Lower leg skin (tissue), 4 donors: ENCODE data around the gene ZNF710. TPM values are rescaled to one million over a fixed set of nuclear protein-coding genes. Genes with fewer than 3 reads are reported as not detected.

Experiments used
- DNase-seq, 2 donors: peaks; one replicate each; pipeline ENCODE4 v3.0.0-alpha.2; 2019; ENCODE audit warnings: low spot score in 2 of 2
- H3K4me3 ChIP-seq: fragments of 200-600 bp; sonication (generic); 2 replicates; pipeline ENCODE4 v1.5.1; 2017; ENCODE audit warnings: mild to moderate bottlenecking, low read depth; ENCODE audit not compliant: poor library complexity, severe bottlenecking
- CTCF ChIP-seq, 3 donors: fragments of 450-650 bp; IDR thresholded peaks; one replicate each; pipeline ENCODE4 v1.5.1; 2016; ENCODE audit warnings: antibody characterized with exemption in 3 of 3, mild to moderate bottlenecking in 3 of 3, moderate library complexity in 2 of 3
- POLR2A ChIP-seq, 2 donors: fragments of 450-650 bp; IDR thresholded peaks; one replicate each; pipeline ENCODE4 v1.6.1; 2016 to 2017; ENCODE audit warnings: antibody characterized with exemption in 2 of 2, mild to moderate bottlenecking in 1 of 2, moderate library complexity in 1 of 2
- WGBS, 2 donors: methylation state at CpG; one replicate each; pipeline ENCODE4 v1.1.5; 2018; 5-methylcytosine and 5-hydroxymethylcytosine counted together
- intact Hi-C: fragments of 100-400 bp; cut with DNase I; formaldehyde crosslinking; loops from one replicate; pipeline ENCODE4 v1.15.0; 2023; ENCODE audit warnings: low total_unique reads
- total RNA-seq, 4 donors: library from RNA; depleted of rRNA; stranded (reverse); fragments of >200 nt; gene quantifications; one replicate each; pipeline ENCODE4 v1.1.0, GENCODE V29; 2016

ZNF710 gene
- total RNA-seq, 4 donors from 2014 or later: 27.2 to 34.3 (median 32.4) TPM

GRCh38 chr15:90075420-90076289, 74.5 kb downstream of the ZNF710 start:
- no peak for TF ChIP-seq CTCF (IDR thresholded peaks at IDR 0.05)
- TF ChIP-seq POLR2A (IDR thresholded peaks at IDR 0.05): no peak
- intact Hi-C loops: no loop called here
- H3K4me3 ChIP-seq: no peak overlapping the region
- peak in 1 of 2 donors; percentile 53 for DNase-seq
- WGBS, 2 donors: 43 to 57% methylated on average over 13 of the region's 13 CpGs

- WGBS, 2 donors: 86 to 94% methylated on average over 6 of the region's 6 CpGs
- TF ChIP-seq POLR2A (IDR thresholded peaks at IDR 0.05) (no peak), CTCF (IDR thresholded peaks at IDR 0.05) (no peak)
- DNase-seq: no peak
- H3K4me3 ChIP-seq: no peak overlapping the region
- intact Hi-C loops: no loop called here
Observed at GRCh38 chr15:90076716-90077115, 75.6 kb downstream of the ZNF710 start.

GRCh38 chr15:90078965-90079364, 77.8 kb downstream of the ZNF710 start:
- no peak for DNase-seq
- 91 to 92% methylated on average over 7 of the region's 7 CpGs for WGBS, 2 donors
- intact Hi-C loops: no loop called here
- no peak overlapping the region for H3K4me3 ChIP-seq
- TF ChIP-seq CTCF (IDR thresholded peaks at IDR 0.05) (no peak), POLR2A (IDR thresholded peaks at IDR 0.05) (no peak)

DNA sequence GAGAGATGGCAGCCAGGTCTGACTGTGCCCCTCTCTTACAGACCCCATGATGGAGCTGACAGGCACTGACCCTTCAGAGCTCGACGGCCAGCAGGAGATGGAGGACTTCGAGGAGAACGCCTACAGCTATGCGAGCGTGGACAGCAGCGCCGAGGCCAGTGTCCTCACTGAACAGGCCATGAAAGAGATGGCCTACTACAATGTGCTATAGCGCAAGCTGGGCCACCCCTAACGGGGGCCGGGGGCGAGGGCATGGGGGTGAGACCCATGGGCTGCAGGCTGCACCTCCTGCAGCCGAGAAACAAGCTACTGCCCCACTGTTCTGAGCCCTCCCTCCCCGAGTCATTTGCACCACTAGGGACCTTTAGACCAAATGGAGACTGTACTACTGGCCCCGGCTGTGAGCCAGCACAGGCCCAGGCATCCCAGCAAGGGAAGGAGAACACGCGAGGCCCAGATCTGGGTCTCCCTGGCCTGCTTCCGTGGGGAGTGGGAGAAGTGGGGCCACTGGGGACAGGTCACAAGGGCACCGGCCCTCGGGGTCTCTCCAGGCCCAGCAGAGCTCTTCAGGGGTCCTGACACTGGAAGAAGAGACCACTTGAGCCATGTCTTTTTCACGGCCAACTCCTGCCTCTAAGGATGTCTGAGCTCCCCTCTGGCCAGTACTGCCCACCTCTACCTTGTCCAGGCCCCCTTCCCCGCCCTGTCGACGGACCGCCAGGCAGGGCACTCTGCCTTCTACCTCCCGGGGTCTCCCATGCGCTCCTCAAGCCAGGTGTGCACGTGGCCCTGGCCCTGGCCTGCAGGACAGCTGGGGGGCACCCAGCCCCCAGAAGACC, 78.7 kb downstream of the ZNF710 start:
- 89 to 90% methylated on average over 22 to 27 of the region's 28 CpGs for WGBS, 2 donors

DNA sequence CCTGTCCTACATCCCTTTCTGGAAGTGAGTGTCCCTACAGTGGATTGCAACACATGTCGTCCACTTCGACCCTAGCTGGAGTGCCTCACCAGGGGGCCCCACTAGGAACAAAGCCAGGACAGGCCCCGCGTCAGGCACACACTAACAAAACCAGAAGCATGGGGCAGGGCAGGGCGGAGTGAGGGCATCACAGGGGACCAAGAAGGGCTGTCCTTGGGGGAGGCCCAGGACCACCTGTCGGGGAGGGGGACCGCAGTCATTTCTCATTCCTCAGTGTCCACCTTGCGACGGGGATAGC, 79.3 kb downstream of the ZNF710 start:
- no peak for TF ChIP-seq POLR2A (IDR thresholded peaks at IDR 0.05)
- no peak for TF ChIP-seq CTCF (IDR thresholded peaks at IDR 0.05)
- intact Hi-C loops: loop anchor here (5.0 kb wide), 1 partner anchor 183 kb away; no protein-coding TSS in a partner anchor
- DNase-seq: no peak
- H3K4me3 ChIP-seq: no peak overlapping the region
- WGBS, 2 donors: 85 to 87% methylated on average over 9 of the region's 9 CpGs

More for the DNA sequence above, 78.7 kb downstream of the ZNF710 start:
- intact Hi-C loops: loop anchor here (5.0 kb wide), 1 partner anchor 183 kb away; no protein-coding TSS in a partner anchor
- H3K4me3 ChIP-seq: no peak overlapping the region
- TF ChIP-seq POLR2A (IDR thresholded peaks at IDR 0.05) (no peak), CTCF (IDR thresholded peaks at IDR 0.05) (no peak)
- no peak for DNase-seq
